ENCODE results near the gene ATOH1. TPM values are rescaled to one million over a fixed set of nuclear protein-coding genes. Genes with fewer than 3 reads are reported as not detected.

Gene ATOH1, protein sequence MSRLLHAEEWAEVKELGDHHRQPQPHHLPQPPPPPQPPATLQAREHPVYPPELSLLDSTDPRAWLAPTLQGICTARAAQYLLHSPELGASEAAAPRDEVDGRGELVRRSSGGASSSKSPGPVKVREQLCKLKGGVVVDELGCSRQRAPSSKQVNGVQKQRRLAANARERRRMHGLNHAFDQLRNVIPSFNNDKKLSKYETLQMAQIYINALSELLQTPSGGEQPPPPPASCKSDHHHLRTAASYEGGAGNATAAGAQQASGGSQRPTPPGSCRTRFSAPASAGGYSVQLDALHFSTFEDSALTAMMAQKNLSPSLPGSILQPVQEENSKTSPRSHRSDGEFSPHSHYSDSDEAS
- not detected in 2 replicates for total RNA-seq

DNA sequence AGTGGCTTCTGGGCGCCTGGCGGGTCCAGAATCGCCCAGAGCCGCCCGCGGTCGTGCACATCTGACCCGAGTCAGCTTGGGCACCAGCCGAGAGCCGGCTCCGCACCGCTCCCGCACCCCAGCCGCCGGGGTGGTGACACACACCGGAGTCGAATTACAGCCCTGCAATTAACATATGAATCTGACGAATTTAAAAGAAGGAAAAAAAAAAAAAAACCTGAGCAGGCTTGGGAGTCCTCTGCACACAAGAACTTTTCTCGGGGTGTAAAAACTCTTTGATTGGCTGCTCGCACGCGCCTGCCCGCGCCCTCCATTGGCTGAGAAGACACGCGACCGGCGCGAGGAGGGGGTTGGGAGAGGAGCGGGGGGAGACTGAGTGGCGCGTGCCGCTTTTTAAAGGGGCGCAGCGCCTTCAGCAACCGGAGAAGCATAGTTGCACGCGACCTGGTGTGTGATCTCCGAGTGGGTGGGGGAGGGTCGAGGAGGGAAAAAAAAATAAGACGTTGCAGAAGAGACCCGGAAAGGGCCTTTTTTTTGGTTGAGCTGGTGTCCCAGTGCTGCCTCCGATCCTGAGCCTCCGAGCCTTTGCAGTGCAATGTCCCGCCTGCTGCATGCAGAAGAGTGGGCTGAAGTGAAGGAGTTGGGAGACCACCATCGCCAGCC lies at the start of gene ATOH1:
Gene ATOH1 (plus strand): TSS at position 422 of the 663 bp plus-strand sequence. CDS start 174 bp downstream, at position 596.
- H3K27me3 Mint-ChIP-seq: peaks cover 69% of the 10 kb centered on the region
- no peaks in the 10 kb centered on the region for H3K36me3 Mint-ChIP-seq (ENCODE audit: low read depth)
- H3K4me1 Mint-ChIP-seq: peaks cover 11% of the 10 kb centered on the region
- H3K4me3 Mint-ChIP-seq: peak within 1 kb of the TSS; percentile 50
- POLR2A ChIA-PET: no interaction called here
- intact Hi-C loops (cut with micrococcal nuclease): no loop called here
- no peak for DNase-seq
- no peaks in the 10 kb centered on the region for H3K9me3 Mint-ChIP-seq
- no peak for TF ChIP-seq CTCF (IDR thresholded peaks at IDR 0.05)
- H3K27ac Mint-ChIP-seq: no peak within 1 kb of the TSS
- CTCF ChIA-PET: no interaction called here
- ATAC-seq (ENCODE audit: low read depth): no peak

DNA sequence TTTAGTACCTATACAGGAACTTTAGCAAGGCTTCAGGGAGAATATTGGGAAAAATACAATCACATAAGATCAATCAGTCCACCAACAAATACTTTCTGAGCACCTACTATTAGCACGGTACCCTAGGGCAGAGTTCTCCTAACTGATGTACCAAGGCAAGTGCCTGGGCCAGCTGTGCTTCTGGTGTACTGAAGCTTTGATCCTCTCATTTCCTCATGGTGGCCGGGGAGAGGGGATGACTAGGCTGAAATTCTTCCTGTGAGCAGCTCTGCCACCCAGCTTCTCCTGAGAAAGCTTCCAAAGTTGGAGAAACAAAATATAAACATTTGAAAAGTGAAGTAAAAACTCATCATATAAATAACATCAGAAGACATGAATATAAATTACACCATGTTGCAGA lies 49.3 kb upstream of the ATOH1 start:
- DNase-seq (no peak), ATAC-seq (ENCODE audit: low read depth) (no peak)
- Mint-ChIP-seq H3K9me3 (no peaks in the 10 kb centered on the region), H3K4me3 (no peak overlapping the region), H3K27me3 (no peaks in the 10 kb centered on the region), H3K4me1 (no peaks in the 10 kb centered on the region), H3K27ac (no peak overlapping the region), H3K36me3 (ENCODE audit: low read depth) (no peaks in the 10 kb centered on the region)
- ChIA-PET POLR2A (no interaction called here), CTCF (no interaction called here)
- no peak for TF ChIP-seq CTCF (IDR thresholded peaks at IDR 0.05)
- intact Hi-C loops (cut with micrococcal nuclease): no loop called here

DNA sequence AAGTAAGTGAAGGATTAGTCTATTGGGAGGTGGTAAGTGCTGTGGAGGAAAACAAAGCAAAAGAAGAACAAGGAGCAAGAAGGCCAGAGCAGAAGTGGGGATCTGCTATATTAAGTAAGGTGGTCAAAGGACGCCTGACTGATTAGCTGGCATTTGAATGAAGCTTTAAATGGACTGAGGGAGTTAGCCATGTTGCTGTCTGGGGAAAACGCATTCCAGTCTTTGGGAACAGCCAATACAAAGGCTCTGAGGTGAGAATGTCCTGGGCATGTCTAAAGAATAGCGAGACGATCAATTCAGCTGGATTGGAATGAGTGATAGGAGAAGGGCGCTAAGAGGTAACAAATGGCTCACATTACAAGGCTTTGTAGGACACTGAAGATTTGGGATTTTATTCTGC lies 48.5 kb upstream of the ATOH1 start:
- ATAC-seq (ENCODE audit: low read depth) (no peak), DNase-seq (no peak)
- Mint-ChIP-seq H3K27me3 (no peaks in the 10 kb centered on the region), H3K4me1 (no peaks in the 10 kb centered on the region), H3K27ac (no peak overlapping the region), H3K36me3 (ENCODE audit: low read depth) (no peaks in the 10 kb centered on the region), H3K9me3 (no peaks in the 10 kb centered on the region), H3K4me3 (no peak overlapping the region)
- ChIA-PET POLR2A (no interaction called here), CTCF (no interaction called here)
- intact Hi-C loops (cut with micrococcal nuclease): no loop called here
- no peak for TF ChIP-seq CTCF (IDR thresholded peaks at IDR 0.05)

DNA sequence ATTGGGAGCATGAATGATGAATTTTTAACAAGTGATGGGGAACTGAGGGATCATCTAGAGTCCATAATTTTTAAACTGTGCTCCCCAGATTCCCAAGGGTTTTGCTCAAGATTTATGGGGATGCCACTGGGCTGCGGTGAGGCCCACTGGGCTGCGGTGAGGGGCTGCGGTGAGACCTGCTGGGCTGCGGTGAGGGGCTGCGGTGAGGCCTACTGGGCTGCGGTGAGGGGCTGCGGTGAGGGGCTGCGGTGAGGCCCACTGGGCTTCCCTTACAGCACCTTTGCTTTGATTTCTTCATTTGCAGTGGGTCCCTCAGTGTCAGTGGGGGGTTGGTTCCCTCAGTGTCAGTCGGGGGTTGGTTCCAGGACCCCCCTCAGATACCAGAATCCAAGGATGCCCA lies 47.4 kb upstream of the ATOH1 start:
- CTCF ChIA-PET: no interaction called here
- TF ChIP-seq CTCF (IDR thresholded peaks at IDR 0.05): no peak
- intact Hi-C loops (cut with micrococcal nuclease): no loop called here
- Mint-ChIP-seq H3K4me3 (no peak overlapping the region), H3K36me3 (ENCODE audit: low read depth) (no peaks in the 10 kb centered on the region), H3K4me1 (no peaks in the 10 kb centered on the region), H3K9me3 (no peaks in the 10 kb centered on the region), H3K27ac (no peak overlapping the region), H3K27me3 (no peaks in the 10 kb centered on the region)
- DNase-seq (no peak), ATAC-seq (ENCODE audit: low read depth) (no peak)
- POLR2A ChIA-PET: no interaction called here

DNA sequence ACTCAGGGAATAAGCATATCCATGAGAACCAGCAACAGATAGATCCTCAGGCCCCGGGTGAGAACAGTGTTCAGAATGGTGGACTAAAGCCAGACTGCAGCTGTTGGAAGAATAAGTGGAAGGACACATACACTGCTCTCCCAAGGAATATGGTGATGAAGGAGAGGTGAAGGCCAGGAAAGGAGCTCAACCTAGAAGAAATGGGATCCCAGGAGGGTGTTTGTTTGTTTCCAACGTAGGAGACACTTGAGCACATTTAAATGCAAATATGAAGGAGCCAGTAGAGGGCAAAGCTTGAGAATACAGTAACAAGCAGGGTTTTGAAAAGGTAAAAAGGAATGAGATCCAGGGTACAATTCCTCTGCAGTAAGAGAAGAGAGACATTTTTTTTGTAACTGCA lies 42.4 kb upstream of the ATOH1 start:
- ATAC-seq (ENCODE audit: low read depth) (no peak), DNase-seq (no peak)
- Mint-ChIP-seq H3K4me1 (no peaks in the 10 kb centered on the region), H3K27me3 (no peaks in the 10 kb centered on the region), H3K4me3 (no peak overlapping the region), H3K9me3 (no peaks in the 10 kb centered on the region), H3K36me3 (ENCODE audit: low read depth) (no peaks in the 10 kb centered on the region), H3K27ac (no peak overlapping the region)
- ChIA-PET POLR2A (no interaction called here), CTCF (no interaction called here)
- intact Hi-C loops (cut with micrococcal nuclease): no loop called here
- no peak for TF ChIP-seq CTCF (IDR thresholded peaks at IDR 0.05)

All from activated B cell treated with CpG ODN at 0.5 μM for 24 hours (primary cell).